AG04450 (cell line): ENCODE measurements around the gene OXTR. TPM values are rescaled to one million over a fixed set of nuclear protein-coding genes. Genes with fewer than 3 reads are reported as not detected.

Experiments
- CTCF ChIA-PET: fragments of 300-600, 350-600 bp; formaldehyde crosslinking; extraction: SDS; loops from one replicate; lab custom pipeline; 2022; ENCODE audit warnings: antibody characterized with exemption, inconsistent platforms; lab: Charles Lee
- POLR2A ChIA-PET: fragments of 350-600 bp; formaldehyde crosslinking; extraction: SDS; loops from one replicate; lab custom pipeline; 2021; ENCODE audit warnings: antibody characterized with exemption, inconsistent platforms; lab: Yijun Ruan, JAX
- DNase-seq: peaks from one replicate; pipeline ENCODE4 v3.0.0-alpha.2; 2011; ENCODE audit warnings: low read depth, low spot score
- H3K27ac ChIP-seq: one replicate; pipeline ENCODE4 v1.5.1; 2012; ENCODE audit warnings: low read depth, low read length, control low read depth
- H3K27me3 ChIP-seq: one replicate; pipeline ENCODE4 v1.6.0; 2012; ENCODE audit warnings: low read length; ENCODE audit not compliant: control insufficient read depth, insufficient read depth
- H3K4me3 ChIP-seq: 2 replicates; pipeline ENCODE4 v1.5.1; 2011; ENCODE audit warnings: mild to moderate bottlenecking, low read depth, low read length, control low read depth
- H3K9me3 ChIP-seq: 2 replicates; pipeline ENCODE4 v1.5.1; 2012; ENCODE audit warnings: low read length; ENCODE audit not compliant: control insufficient read depth, insufficient read depth
- polyA plus RNA-seq: library from polyadenylated mRNA; depleted of rRNA; stranded (reverse); fragments of >200 nt; gene quantifications from 2 replicates; pipeline ENCODE4 v1.2.3, GENCODE V29; 2011
- TF ChIP-seq, protein P1 (sequence below): IDR thresholded peaks from 2 replicates; pipeline ENCODE4 v1.5.1; 2011; ENCODE audit warnings: low read depth, low read length, control low read depth, inconsistent platforms

Gene OXTR
- polyA plus RNA-seq, 1 experiment, result 58.7 TPM

DNA sequence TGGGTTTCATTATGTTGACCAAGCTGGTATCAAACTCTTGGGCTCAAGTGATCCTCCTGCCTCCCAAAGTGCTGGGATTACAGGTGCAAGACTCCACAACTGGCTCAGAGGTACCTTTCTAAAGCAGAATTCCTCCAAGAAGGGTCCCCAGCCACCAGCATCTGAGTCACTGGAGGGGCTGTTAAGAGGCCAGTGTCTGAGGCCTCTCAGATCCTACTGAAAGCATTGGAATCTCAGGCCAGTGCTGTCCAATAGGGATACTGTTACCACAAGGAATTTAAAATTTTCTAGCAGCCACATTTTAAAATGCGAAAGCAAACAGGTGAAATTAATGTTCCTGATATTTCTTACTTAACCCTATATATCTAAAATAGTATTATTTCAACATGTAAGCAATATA, 34.5 kb downstream of the OXTR start:
- no peak overlapping the region for H3K27ac ChIP-seq
- H3K4me3 ChIP-seq, result no peak overlapping the region
- H3K27me3 ChIP-seq, result no peaks in the 10 kb centered on the region
- TF ChIP-seq, protein P1, sequence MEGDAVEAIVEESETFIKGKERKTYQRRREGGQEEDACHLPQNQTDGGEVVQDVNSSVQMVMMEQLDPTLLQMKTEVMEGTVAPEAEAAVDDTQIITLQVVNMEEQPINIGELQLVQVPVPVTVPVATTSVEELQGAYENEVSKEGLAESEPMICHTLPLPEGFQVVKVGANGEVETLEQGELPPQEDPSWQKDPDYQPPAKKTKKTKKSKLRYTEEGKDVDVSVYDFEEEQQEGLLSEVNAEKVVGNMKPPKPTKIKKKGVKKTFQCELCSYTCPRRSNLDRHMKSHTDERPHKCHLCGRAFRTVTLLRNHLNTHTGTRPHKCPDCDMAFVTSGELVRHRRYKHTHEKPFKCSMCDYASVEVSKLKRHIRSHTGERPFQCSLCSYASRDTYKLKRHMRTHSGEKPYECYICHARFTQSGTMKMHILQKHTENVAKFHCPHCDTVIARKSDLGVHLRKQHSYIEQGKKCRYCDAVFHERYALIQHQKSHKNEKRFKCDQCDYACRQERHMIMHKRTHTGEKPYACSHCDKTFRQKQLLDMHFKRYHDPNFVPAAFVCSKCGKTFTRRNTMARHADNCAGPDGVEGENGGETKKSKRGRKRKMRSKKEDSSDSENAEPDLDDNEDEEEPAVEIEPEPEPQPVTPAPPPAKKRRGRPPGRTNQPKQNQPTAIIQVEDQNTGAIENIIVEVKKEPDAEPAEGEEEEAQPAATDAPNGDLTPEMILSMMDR, result no peak
- no peak for DNase-seq
- CTCF ChIA-PET, result no interaction called here
- POLR2A ChIA-PET, result no interaction called here
- H3K9me3 ChIP-seq, result peaks cover 4% of the 10 kb centered on the region

DNA sequence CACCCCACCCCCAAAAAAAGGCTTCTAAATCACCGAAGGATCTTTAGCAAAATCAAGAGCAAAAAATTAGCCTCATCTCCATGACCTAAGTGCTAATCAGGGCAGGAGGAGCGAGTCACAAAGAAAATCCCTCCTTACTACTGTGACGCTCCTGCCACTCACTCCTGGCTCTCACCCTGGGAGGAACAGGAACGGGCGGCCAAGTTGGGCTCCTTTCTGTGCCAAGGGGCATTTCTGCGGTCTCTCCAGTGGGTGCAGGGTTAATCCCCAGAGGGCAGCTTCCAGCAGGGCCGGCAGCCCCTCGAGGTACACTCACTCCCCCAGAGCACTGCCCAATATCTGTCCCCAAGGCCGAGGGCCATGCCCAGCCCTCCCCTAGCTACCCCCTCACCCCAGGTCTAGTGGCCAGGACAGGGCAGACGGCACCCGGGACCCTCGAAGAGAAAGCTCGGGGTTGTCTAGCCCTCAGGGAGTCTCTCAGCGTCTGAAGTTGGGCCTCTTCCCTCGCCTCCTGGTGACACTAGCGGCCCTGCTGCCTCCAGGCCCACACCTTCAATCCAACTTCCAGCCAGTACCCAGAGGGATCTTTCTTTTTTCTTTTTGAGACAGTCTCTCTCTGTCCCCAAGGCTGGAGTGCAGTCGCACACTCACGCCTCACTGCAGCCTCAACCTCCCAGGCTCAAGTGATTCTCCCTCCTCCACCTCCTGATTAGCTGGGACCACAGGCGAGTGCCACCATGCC, 35.1 kb downstream of the OXTR start:
- Histone ChIP-seq H3K9me3 (no peaks in the 10 kb centered on the region), H3K27me3 (no peaks in the 10 kb centered on the region), H3K27ac (no peak overlapping the region), H3K4me3 (no peak overlapping the region)
- ChIA-PET POLR2A (interaction anchor here (0.5 kb wide), 1 partner anchor 135 kb away, joined by 3 read pairs; no protein-coding TSS in a partner anchor), CTCF (no interaction called here)
- TF ChIP-seq, protein P1, result no peak
- DNase-seq, result no peak

DNA sequence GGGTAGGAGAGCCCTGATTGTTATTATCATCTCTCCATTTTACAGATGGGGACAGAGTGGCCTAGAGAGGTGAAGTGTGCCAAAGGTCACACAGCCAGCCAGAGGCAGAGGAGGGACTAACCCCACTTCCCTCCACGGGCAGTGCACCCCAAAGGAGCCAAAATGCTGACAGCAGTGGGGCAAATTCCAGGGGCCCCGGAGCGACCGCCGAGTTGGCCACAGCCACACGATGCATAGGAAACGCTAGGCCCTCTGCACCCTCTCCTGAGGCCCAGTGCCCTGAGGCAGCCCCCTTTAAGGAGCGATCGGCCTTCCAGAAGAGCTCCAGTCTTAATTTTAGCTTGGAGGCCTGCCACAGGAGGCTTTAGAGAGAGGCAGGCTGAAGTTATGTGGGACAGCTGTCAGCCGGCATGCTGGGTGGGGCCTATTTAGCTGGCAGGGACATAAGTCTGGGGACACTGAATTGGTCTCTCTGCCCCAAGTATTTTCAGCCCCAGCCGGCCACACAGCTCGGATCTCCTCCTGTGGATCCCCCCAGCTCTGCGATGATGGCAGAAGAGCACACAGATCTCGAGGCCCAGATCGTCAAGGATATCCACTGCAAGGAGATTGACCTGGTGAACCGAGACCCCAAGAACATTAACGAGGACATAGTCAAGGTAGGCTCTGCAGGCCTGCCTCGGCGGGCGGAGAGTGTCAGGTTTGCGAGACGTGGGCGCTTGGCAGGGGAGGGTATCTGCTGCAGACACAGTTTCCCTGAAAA, 35.9 kb downstream of the OXTR start, which contains the start of gene CAV3:
TSS of gene CAV3 (plus strand) at position 471 of the 763 bp plus-strand sequence. CDS start at position 546, 75 bp downstream.
- POLR2A ChIA-PET, result interaction anchor here (0.5 kb wide), 1 partner anchor 136 kb away, joined by 3 read pairs; no protein-coding TSS in a partner anchor

DNA sequence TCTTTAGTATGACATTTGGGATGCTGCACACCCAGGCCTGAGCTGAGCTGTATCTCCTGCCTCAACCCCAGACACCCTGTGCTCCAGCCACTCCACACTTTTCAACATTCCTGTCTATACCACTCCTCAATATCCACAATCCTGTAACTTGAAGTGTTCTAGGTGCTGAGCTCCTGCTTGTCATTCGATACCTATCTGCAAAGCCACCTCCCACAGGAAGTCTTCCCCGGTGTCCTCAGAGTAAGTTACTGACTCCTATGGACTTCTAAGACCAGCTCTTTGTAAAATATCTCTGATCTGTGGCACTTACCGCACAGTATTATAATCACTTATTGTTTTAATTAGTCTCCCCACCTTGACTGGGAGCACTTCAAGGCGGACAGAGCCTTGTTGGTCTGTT, 37.0 kb downstream of the OXTR start:
- ChIA-PET CTCF (interaction anchor here (1.4 kb wide), 1 partner anchor 37 kb away, joined by 4 read pairs; the partner anchor contains the start of gene OXTR), POLR2A (no interaction called here)
- no peak overlapping the region for H3K27ac ChIP-seq
- H3K27me3 ChIP-seq, result no peaks in the 10 kb centered on the region
- H3K4me3 ChIP-seq, result no peak overlapping the region
- no peaks in the 10 kb centered on the region for H3K9me3 ChIP-seq
- TF ChIP-seq, protein P1, result no peak
- DNase-seq, result no peak

More for the DNA sequence above, 35.9 kb downstream of the OXTR start, which contains the start of gene CAV3:
- Histone ChIP-seq H3K27me3 (no peaks in the 10 kb centered on the region), H3K9me3 (no peaks in the 10 kb centered on the region), H3K27ac (no peak within 1 kb of the TSS), H3K4me3 (no peak within 1 kb of the TSS)
- CTCF ChIA-PET, result interaction anchor here (1.4 kb wide), 1 partner anchor 36 kb away, joined by 4 read pairs; the partner anchor contains the start of gene OXTR
- DNase-seq, result no peak
- TF ChIP-seq, protein P1, result no peak
